ENCODE data around the gene ACKR1.

DNA sequence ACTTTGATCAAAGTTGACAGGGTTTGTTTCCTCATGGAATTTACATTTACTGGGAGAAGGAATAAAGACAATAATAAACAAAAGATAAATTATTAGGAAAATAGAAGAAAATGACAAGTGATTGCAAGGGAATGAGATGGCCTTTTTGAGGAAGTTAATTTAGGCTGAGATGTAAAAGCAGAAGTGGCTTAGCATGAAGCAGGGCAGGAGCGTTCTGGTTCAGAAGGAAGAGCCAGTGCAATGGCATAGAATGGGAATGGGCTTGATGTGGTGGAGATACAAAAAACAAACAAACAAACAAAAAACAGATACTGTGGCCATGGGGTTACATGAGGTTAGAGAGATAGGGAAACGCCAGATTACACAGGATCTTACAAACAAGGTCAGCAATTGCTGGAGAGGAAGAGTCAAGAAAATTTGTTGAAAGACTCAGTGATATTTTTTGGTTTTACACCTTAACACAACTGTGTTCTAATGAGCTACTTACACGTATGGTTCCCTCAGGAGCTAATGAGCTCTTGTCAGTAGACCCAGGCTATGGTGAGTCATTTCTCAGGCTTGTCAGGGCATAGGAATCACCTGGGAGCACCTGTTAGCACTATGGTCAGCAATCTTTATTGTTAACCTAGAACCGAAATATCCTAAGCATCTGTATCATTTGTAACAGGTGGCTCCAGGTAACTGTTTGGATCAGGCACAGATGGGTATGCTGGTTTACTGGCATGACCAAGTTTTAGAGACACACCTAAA lies 42.0 kb upstream of the ACKR1 start:
- TF ChIP-seq, protein P1, sequence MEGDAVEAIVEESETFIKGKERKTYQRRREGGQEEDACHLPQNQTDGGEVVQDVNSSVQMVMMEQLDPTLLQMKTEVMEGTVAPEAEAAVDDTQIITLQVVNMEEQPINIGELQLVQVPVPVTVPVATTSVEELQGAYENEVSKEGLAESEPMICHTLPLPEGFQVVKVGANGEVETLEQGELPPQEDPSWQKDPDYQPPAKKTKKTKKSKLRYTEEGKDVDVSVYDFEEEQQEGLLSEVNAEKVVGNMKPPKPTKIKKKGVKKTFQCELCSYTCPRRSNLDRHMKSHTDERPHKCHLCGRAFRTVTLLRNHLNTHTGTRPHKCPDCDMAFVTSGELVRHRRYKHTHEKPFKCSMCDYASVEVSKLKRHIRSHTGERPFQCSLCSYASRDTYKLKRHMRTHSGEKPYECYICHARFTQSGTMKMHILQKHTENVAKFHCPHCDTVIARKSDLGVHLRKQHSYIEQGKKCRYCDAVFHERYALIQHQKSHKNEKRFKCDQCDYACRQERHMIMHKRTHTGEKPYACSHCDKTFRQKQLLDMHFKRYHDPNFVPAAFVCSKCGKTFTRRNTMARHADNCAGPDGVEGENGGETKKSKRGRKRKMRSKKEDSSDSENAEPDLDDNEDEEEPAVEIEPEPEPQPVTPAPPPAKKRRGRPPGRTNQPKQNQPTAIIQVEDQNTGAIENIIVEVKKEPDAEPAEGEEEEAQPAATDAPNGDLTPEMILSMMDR (IDR thresholded peaks at IDR 0.05): no peak
- TF ChIP-seq EZH2 (IDR thresholded peaks at IDR 0.05) (no peak), EZH2phosphoT487 (IDR thresholded peaks at IDR 0.05) (no peak)

Measured in neural progenitor cell (in vitro differentiated cells).